Mammary epithelial cell (primary cell): ENCODE results near the gene INO80B.

Source experiments
- EZH2 ChIP-seq: IDR thresholded peaks from 2 replicates; pipeline ENCODE4 v1.6.1; 2012; ENCODE audit warnings: low read length, inconsistent platforms, borderline replicate concordance
- TF ChIP-seq, protein P1 (sequence below), 2 donors: IDR thresholded peaks in 1 of 2; conservative IDR thresholded peaks in 1 of 2; 2 replicates each; pipeline ENCODE4 v1.5.1; 2011 to 2012; ENCODE audit warnings: inconsistent platforms in 2 of 2, low read length in 2 of 2, mild to moderate bottlenecking in 2 of 2, control low read depth in 1 of 2, low read depth in 1 of 2; ENCODE audit not compliant: insufficient read depth in 1 of 2; ENCODE audit errors: extremely low read depth in 1 of 2

- TF ChIP-seq, protein P1, sequence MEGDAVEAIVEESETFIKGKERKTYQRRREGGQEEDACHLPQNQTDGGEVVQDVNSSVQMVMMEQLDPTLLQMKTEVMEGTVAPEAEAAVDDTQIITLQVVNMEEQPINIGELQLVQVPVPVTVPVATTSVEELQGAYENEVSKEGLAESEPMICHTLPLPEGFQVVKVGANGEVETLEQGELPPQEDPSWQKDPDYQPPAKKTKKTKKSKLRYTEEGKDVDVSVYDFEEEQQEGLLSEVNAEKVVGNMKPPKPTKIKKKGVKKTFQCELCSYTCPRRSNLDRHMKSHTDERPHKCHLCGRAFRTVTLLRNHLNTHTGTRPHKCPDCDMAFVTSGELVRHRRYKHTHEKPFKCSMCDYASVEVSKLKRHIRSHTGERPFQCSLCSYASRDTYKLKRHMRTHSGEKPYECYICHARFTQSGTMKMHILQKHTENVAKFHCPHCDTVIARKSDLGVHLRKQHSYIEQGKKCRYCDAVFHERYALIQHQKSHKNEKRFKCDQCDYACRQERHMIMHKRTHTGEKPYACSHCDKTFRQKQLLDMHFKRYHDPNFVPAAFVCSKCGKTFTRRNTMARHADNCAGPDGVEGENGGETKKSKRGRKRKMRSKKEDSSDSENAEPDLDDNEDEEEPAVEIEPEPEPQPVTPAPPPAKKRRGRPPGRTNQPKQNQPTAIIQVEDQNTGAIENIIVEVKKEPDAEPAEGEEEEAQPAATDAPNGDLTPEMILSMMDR (conservative IDR thresholded peaks at IDR 0.05 in 1 of 2, IDR thresholded peaks at IDR 0.05 in 1 of 2; ENCODE audit: extremely low read depth in 1 of 2, insufficient read depth in 1 of 2, low read depth in 1 of 2, low read length in 2 of 2): no peak
- TF ChIP-seq EZH2: no peak
Measured at GRCh38 chr2:74454654-74455511, at the start of gene INO80B.
